Testis (tissue), 2 donors: Measurements from ENCODE around the gene OR7G1.

Source experiments
- POLR2A ChIP-seq: fragments of 450-650 bp; IDR thresholded peaks from one replicate; pipeline ENCODE4 v1.6.1; 2017; ENCODE audit warnings: antibody characterized with exemption, mild to moderate bottlenecking, moderate library complexity
- TF ChIP-seq, protein P1 (sequence below), 3 experiments: fragments of 450-650 bp in 2 of 3; fragments of 200-600 bp in 1 of 3; sonication (generic) in 1 of 3; IDR thresholded peaks; one replicate each; pipeline ENCODE4 v1.5.1; 2016 to 2019; ENCODE audit warnings: antibody characterized with exemption in 3 of 3, mild to moderate bottlenecking in 2 of 3, moderate library complexity in 1 of 3

DNA sequence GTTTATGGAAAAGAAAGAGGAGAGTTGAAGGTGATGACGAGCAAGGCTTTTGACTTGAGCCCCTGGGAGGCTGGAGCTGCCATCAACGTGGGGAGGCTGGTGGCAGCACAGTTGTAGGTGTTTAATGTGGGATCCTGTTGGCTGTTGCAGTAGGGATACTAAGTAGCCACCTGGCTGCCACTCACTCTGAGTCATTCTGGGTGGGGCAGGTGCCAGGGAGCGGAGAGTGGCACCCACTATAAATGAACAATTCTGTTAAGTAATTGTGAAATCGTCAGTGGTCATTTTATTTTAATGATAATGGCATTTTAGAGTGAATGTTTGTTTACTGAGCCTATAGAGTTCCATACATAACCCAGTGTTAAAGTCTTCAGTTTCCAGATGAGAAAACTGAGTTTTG lies 34.4 kb upstream of the OR7G1 start:
- TF ChIP-seq, protein P1, sequence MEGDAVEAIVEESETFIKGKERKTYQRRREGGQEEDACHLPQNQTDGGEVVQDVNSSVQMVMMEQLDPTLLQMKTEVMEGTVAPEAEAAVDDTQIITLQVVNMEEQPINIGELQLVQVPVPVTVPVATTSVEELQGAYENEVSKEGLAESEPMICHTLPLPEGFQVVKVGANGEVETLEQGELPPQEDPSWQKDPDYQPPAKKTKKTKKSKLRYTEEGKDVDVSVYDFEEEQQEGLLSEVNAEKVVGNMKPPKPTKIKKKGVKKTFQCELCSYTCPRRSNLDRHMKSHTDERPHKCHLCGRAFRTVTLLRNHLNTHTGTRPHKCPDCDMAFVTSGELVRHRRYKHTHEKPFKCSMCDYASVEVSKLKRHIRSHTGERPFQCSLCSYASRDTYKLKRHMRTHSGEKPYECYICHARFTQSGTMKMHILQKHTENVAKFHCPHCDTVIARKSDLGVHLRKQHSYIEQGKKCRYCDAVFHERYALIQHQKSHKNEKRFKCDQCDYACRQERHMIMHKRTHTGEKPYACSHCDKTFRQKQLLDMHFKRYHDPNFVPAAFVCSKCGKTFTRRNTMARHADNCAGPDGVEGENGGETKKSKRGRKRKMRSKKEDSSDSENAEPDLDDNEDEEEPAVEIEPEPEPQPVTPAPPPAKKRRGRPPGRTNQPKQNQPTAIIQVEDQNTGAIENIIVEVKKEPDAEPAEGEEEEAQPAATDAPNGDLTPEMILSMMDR (IDR thresholded peaks at IDR 0.05) = no peak
- no peak for TF ChIP-seq POLR2A
